Kidney (tissue), 14 donors: Measurements from ENCODE around the gene SIVA1. TPM values are rescaled to one million over a fixed set of nuclear protein-coding genes. Genes with fewer than 3 reads are reported as not detected.

Experiments used
- DNase-seq, 5 donors: peaks; one replicate each; pipeline ENCODE4 v3.0.0-alpha.2; 2013 to 2020
- FAIRE-seq: peaks from 2 replicates; lab custom pipeline; 2012; peaks lifted over from hg19 to GRCh38; lab: Jason Lieb, UNC
- H3K27ac ChIP-seq, 2 donors: one replicate each; pipeline ENCODE4 v1.7.0; 2013; ENCODE audit warnings: low read depth in 2 of 2, low read length in 2 of 2, inconsistent platforms in 1 of 2
- H3K27me3 ChIP-seq: one replicate; pipeline ENCODE4 v1.7.1; 2013; ENCODE audit warnings: low read length, inconsistent platforms; ENCODE audit not compliant: control insufficient read depth, insufficient read depth
- H3K36me3 ChIP-seq, 3 donors: one replicate each; pipeline versions ENCODE4 v1.7.0 to v1.7.1; 2013; ENCODE audit warnings: low read length in 3 of 3, control low read depth in 1 of 3, inconsistent platforms in 1 of 3; ENCODE audit not compliant: insufficient read depth in 3 of 3, control insufficient read depth in 2 of 3
- H3K4me1 ChIP-seq, 3 donors: one replicate each; pipeline versions ENCODE4 v1.7.0 to v1.7.1; 2013; ENCODE audit warnings: low read length in 3 of 3, inconsistent platforms in 1 of 3, low read depth in 1 of 3; ENCODE audit not compliant: control insufficient read depth in 2 of 3, insufficient read depth in 2 of 3
- H3K4me3 ChIP-seq, 3 donors: one replicate each; pipeline versions ENCODE4 v1.7.0 to v1.8.1; 2013; ENCODE audit warnings: low read length in 3 of 3, control low read depth in 1 of 3, inconsistent platforms in 1 of 3
- H3K9ac ChIP-seq, 3 donors: one replicate each; pipeline versions ENCODE4 v1.7.0 to v1.7.1; 2013; ENCODE audit warnings: low read length in 3 of 3, control low read depth in 1 of 3, inconsistent platforms in 1 of 3
- H3K9me3 ChIP-seq, 3 donors: one replicate each; pipeline versions ENCODE4 v1.7.0 to v1.7.1; 2013; ENCODE audit warnings: low read length in 3 of 3, control low read depth in 1 of 3, inconsistent platforms in 1 of 3; ENCODE audit not compliant: control insufficient read depth in 2 of 3, insufficient read depth in 1 of 3
- intact Hi-C: fragments of 100-400 bp; cut with DNase I; formaldehyde crosslinking; loops from one replicate; pipeline ENCODE4 v1.11.1; 2022
- polyA plus RNA-seq: library from polyadenylated mRNA; stranded (reverse); fragments of 350-450 nt; fragmentation: Illumina TruSeq; extraction: RNeasy Lipid Tissue Mini Kit (QIAGEN cat#74804); gene quantifications from one replicate; pipeline ENCODE4 v1.2.3, GENCODE V29; 2014; ENCODE audit warnings: low read depth, low replicate concordance; ENCODE audit not compliant: insufficient read depth
- total RNA-seq: library from RNA; stranded (reverse); fragmentation: NEBNext Ultra II Directional; extraction: Animal tissue kit (Norgen Biotek cat#: 25700); gene quantifications from one replicate; pipeline ENCODE4 v1.2.1, GENCODE V29; 2021
- TF ChIP-seq, protein P1 (sequence below): IDR thresholded peaks from 3 replicates; pipeline ENCODE4 v1.5.1; 2012; ENCODE audit warnings: mild to moderate bottlenecking, moderate library complexity, borderline replicate concordance; ENCODE audit not compliant: insufficient read depth; ENCODE audit errors: extremely low read depth
- donor health status: control.
- donor health status: control.
- donor health status: control.
- donor health status: control.
- donor health status: control.
- donor health status: DM: yes; HTN: yes; CAD: no.
- donor health status: Normal renal cell carcinoma (clear cell type).

The SIVA1 gene
- total and polyA plus RNA-seq, 2 donors from 2014 or later: 65.7 to 124 TPM

DNA sequence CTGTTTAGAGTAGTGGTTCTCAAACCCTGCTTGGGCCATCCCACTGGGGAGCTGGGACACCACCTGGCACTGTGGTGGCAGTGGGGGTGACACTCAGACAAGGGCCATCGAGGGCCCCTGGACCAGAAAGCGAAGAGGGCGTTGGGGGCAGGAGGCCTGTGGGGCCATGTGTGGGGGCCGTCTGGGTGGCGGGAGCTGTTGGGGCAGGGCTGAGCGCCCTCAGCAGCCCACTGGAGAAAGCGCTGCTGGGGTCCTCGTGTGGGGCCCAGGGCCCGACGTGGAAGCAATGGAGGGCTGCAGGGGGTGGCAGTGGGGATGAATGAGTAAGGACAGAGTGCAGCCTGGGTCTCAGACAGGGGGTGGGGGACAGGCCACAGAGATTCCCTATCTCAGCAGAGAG, 34.8 kb upstream of the SIVA1 start:
- peaks cover 0 to 6% (median 6%) of the 10 kb centered on the region in 3 donors for H3K4me1 ChIP-seq
- H3K4me3 ChIP-seq: no peak overlapping the region
- H3K27me3 ChIP-seq: no peaks in the 10 kb centered on the region
- H3K9me3 ChIP-seq: no peaks in the 10 kb centered on the region
- DNase-seq (no peak), FAIRE-seq (no peak)
- H3K9ac ChIP-seq: no peak overlapping the region
- peaks cover 0 to 3% (median 2%) of the 10 kb centered on the region in 3 donors for H3K36me3 ChIP-seq
- TF ChIP-seq, protein P1, sequence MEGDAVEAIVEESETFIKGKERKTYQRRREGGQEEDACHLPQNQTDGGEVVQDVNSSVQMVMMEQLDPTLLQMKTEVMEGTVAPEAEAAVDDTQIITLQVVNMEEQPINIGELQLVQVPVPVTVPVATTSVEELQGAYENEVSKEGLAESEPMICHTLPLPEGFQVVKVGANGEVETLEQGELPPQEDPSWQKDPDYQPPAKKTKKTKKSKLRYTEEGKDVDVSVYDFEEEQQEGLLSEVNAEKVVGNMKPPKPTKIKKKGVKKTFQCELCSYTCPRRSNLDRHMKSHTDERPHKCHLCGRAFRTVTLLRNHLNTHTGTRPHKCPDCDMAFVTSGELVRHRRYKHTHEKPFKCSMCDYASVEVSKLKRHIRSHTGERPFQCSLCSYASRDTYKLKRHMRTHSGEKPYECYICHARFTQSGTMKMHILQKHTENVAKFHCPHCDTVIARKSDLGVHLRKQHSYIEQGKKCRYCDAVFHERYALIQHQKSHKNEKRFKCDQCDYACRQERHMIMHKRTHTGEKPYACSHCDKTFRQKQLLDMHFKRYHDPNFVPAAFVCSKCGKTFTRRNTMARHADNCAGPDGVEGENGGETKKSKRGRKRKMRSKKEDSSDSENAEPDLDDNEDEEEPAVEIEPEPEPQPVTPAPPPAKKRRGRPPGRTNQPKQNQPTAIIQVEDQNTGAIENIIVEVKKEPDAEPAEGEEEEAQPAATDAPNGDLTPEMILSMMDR: no peak
- intact Hi-C loops: no loop called here
- H3K27ac ChIP-seq: no peak overlapping the region

DNA sequence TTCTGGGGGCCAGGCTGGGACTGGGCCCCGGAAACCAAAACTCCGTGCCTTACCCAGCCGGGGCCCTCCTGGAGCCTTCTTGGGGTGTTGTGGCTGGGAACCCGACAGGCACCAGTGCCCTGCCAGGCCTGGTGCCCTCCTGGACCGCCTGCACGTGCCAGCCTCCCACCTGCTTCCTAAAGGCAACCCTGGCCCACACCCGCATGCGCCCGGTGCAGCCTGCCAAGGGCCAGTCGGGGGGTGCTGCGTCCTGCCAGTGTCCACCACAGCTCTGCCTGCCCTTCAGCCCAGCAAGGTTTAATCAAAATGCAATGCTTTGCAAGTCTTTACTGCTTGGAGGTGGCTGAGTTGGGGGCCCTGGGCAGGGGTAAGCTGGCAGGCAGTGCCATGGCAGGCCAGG, 34.1 kb upstream of the SIVA1 start:
- Histone ChIP-seq H3K36me3 (peaks cover 0 to 3% (median 2%) of the 10 kb centered on the region in 3 donors), H3K4me3 (no peak overlapping the region), H3K4me1 (peaks cover 0 to 9% (median 6%) of the 10 kb centered on the region in 3 donors), H3K27ac (no peak overlapping the region), H3K9me3 (no peaks in the 10 kb centered on the region), H3K9ac (no peak overlapping the region), H3K27me3 (no peaks in the 10 kb centered on the region)
- intact Hi-C loops: no loop called here
- no peak for FAIRE-seq
- DNase-seq: no peak
- TF ChIP-seq, protein P1: no peak

DNA sequence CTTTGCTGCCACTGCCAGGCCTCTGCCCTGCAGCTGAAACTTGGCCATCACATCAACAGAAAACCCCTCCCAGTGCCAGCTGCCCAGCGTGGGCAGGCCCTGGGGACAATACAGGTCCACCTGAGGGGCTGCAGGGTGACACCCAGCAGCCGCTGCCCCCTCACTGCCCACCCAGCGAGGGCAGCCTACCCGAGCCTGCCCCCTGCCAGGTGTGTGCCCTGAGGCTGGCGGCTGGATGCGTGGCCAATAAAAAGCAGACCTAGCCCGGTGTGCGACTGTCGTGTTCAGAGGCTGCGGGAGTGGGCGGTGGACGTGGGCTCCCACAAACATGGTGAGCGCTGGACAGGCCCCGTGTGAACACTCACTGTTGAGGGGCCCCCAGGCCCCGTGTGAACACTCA, 33.6 kb upstream of the SIVA1 start:
- intact Hi-C loops: no loop called here
- no peak overlapping the region for H3K9ac ChIP-seq
- no peaks in the 10 kb centered on the region for H3K9me3 ChIP-seq
- no peak overlapping the region for H3K27ac ChIP-seq
- TF ChIP-seq, protein P1: no peak
- no peaks in the 10 kb centered on the region for H3K27me3 ChIP-seq
- no peak for FAIRE-seq
- no peak for DNase-seq
- H3K4me1 ChIP-seq: peaks cover 0 to 9% (median 6%) of the 10 kb centered on the region in 3 donors
- no peak overlapping the region for H3K4me3 ChIP-seq
- H3K36me3 ChIP-seq: peaks cover 0 to 3% (median 2%) of the 10 kb centered on the region in 3 donors
